ENCODE measurements around the gene CPT1C.

CPT1C gene

DNA sequence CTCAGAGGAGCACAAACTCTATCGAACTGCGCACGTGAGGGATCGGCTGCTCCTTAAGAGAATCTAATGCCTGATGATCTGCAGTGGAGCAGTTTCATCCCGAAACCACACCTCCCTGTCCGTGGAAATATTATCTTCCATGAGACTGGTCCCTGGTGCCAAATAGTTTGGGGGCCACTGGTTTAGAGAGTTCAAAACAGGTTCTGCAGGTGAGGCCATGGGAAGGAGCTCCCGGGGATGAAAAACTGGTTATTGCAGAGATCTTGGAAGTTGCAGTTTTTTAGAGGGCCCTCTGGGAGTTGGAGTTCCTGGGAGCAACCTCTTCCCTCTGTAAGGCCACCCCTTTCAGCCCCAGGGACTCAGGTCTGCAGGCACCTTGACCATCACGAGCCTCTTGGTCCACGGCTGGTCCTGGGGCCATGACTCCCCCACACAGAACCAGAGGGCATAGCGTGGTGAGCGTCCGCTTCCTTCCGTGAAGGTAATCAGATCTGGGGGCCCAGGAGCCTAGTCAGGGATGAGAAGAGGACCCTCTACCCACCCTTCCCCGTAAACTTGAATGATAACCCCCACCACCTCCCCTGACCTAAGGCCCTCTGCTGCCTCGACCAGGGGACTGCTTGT lies 30.5 kb upstream of the CPT1C start:
- Histone ChIP-seq H3K27me3 (ENCODE audit: control insufficient read depth in 5 of 5, insufficient read depth in 4 of 5, low read length in 5 of 5) (no peaks in the 10 kb centered on the region), H3K4me1 (ENCODE audit: control insufficient read depth in 5 of 5, insufficient read depth in 5 of 5, low read length in 5 of 5) (peaks cover 0 to 18% (median 16%) of the 10 kb centered on the region in 5 donors), H3K9ac (ENCODE audit: low read length in 5 of 5) (no peak overlapping the region), H3K4me3 (ENCODE audit: low read depth in 1 of 5, low read length in 5 of 5) (no peak overlapping the region), H3K36me3 (ENCODE audit: control insufficient read depth in 5 of 5, insufficient read depth in 5 of 5, low read length in 5 of 5) (peaks cover 0 to 77% (median 75%) of the 10 kb centered on the region in 5 donors), H3K9me3 (ENCODE audit: control insufficient read depth in 5 of 5, low read length in 5 of 5) (no peaks in the 10 kb centered on the region), H3K27ac (ENCODE audit: low read depth, low read length) (no peak overlapping the region)

GRCh38 chr19:49662011-49662410 lies 28.9 kb upstream of the CPT1C start:
- H3K36me3 ChIP-seq (ENCODE audit: control insufficient read depth in 5 of 5, insufficient read depth in 5 of 5, low read length in 5 of 5) = peaks cover 0 to 61% (median 59%) of the 10 kb centered on the region in 5 donors

GRCh38 chr19:49663224-49663623 lies 27.7 kb upstream of the CPT1C start:
- Histone ChIP-seq H3K27ac (ENCODE audit: low read depth, low read length) (no peak overlapping the region), H3K27me3 (ENCODE audit: control insufficient read depth in 5 of 5, insufficient read depth in 4 of 5, low read length in 5 of 5) (no peaks in the 10 kb centered on the region), H3K4me1 (ENCODE audit: control insufficient read depth in 5 of 5, insufficient read depth in 5 of 5, low read length in 5 of 5) (peaks cover 0 to 30% (median 26%) of the 10 kb centered on the region in 5 donors), H3K9me3 (ENCODE audit: control insufficient read depth in 5 of 5, low read length in 5 of 5) (no peaks in the 10 kb centered on the region), H3K9ac (ENCODE audit: low read length in 5 of 5) (peak overlapping the region in 1 of 5 donors; percentile 17), H3K36me3 (ENCODE audit: control insufficient read depth in 5 of 5, insufficient read depth in 5 of 5, low read length in 5 of 5) (peaks cover 0 to 53% (median 48%) of the 10 kb centered on the region in 5 donors), H3K4me3 (ENCODE audit: low read depth in 1 of 5, low read length in 5 of 5) (no peak overlapping the region)

More at GRCh38 chr19:49662011-49662410, 28.9 kb upstream of the CPT1C start:
- Histone ChIP-seq H3K4me1 (ENCODE audit: control insufficient read depth in 5 of 5, insufficient read depth in 5 of 5, low read length in 5 of 5) (peaks cover 0 to 30% (median 26%) of the 10 kb centered on the region in 5 donors), H3K9ac (ENCODE audit: low read length in 5 of 5) (no peak overlapping the region), H3K27ac (ENCODE audit: low read depth, low read length) (no peak overlapping the region), H3K9me3 (ENCODE audit: control insufficient read depth in 5 of 5, low read length in 5 of 5) (no peaks in the 10 kb centered on the region), H3K27me3 (ENCODE audit: control insufficient read depth in 5 of 5, insufficient read depth in 4 of 5, low read length in 5 of 5) (no peaks in the 10 kb centered on the region), H3K4me3 (ENCODE audit: low read depth in 1 of 5, low read length in 5 of 5) (no peak overlapping the region)

DNA sequence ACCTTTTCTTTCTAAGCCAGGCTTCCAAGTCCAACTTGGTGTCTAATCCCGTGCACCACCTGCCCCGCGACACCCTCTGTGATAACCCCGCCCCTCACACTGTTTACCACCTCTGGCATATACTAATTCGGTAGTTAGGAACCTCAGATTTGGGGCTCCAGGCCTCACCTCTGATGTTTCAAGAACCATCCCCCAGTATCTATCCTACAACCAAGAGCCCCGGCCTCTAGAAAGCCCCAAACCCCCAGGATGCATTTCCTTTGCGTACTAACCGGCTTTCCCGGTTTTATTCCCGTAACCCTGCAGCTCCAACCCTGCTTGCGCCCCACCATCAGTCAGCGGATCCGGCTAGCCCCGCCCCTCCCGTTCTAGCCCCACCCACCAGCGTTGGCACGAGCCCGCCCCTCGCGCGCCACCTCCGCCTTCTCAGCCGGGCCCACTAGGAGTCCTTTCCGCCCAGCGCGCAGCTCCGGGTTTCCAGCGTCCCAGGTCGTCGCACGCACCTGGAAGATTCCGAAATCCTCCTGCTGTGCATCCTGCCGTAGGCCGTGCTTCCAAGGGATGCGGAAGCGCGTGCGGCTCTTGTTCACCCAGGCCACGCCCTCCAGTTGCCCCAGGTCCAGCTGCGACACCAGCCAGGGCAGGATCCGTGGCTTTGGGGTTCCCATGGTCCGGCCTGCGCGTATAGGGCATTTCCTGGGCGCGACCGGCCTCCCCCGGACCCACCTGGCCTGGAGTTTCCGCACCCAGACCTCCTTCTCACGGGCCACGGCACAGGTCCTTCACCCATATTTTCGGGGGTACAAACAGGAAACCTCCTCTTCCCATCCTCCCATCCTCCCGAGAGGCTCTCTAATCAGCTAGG lies 26.5 kb upstream of the CPT1C start:
- peak overlapping the region; percentile 83 for H3K27ac ChIP-seq (ENCODE audit: low read depth, low read length)
- H3K4me3 ChIP-seq (ENCODE audit: low read depth in 1 of 5, low read length in 5 of 5) = peak overlapping the region; percentile 78 to 95 (median 89)
- H3K4me1 ChIP-seq (ENCODE audit: control insufficient read depth in 5 of 5, insufficient read depth in 5 of 5, low read length in 5 of 5) = peaks cover 0 to 30% (median 26%) of the 10 kb centered on the region in 5 donors
- peaks cover 0 to 41% (median 38%) of the 10 kb centered on the region in 5 donors for H3K36me3 ChIP-seq (ENCODE audit: control insufficient read depth in 5 of 5, insufficient read depth in 5 of 5, low read length in 5 of 5)
- peak overlapping the region; percentile 56 to 89 (median 83) for H3K9ac ChIP-seq (ENCODE audit: low read length in 5 of 5)
- no peaks in the 10 kb centered on the region for H3K9me3 ChIP-seq (ENCODE audit: control insufficient read depth in 5 of 5, low read length in 5 of 5)
- H3K27me3 ChIP-seq (ENCODE audit: control insufficient read depth in 5 of 5, insufficient read depth in 4 of 5, low read length in 5 of 5) = no peaks in the 10 kb centered on the region

- Histone ChIP-seq H3K9me3 (ENCODE audit: control insufficient read depth in 5 of 5, low read length in 5 of 5) (no peaks in the 10 kb centered on the region), H3K4me3 (ENCODE audit: low read depth in 1 of 5, low read length in 5 of 5) (peak overlapping the region; percentile 78 to 95 (median 89)), H3K36me3 (ENCODE audit: control insufficient read depth in 5 of 5, insufficient read depth in 5 of 5, low read length in 5 of 5) (peaks cover 0 to 35% (median 32%) of the 10 kb centered on the region in 5 donors), H3K27me3 (ENCODE audit: control insufficient read depth in 5 of 5, insufficient read depth in 4 of 5, low read length in 5 of 5) (no peaks in the 10 kb centered on the region), H3K27ac (ENCODE audit: low read depth, low read length) (peak overlapping the region; percentile 83), H3K9ac (ENCODE audit: low read length in 5 of 5) (peak overlapping the region; percentile 56 to 89 (median 83)), H3K4me1 (ENCODE audit: control insufficient read depth in 5 of 5, insufficient read depth in 5 of 5, low read length in 5 of 5) (peaks cover 0 to 30% (median 26%) of the 10 kb centered on the region in 5 donors)
Measured at GRCh38 chr19:49665036-49665350, 25.9 kb upstream of the CPT1C start.

DNA sequence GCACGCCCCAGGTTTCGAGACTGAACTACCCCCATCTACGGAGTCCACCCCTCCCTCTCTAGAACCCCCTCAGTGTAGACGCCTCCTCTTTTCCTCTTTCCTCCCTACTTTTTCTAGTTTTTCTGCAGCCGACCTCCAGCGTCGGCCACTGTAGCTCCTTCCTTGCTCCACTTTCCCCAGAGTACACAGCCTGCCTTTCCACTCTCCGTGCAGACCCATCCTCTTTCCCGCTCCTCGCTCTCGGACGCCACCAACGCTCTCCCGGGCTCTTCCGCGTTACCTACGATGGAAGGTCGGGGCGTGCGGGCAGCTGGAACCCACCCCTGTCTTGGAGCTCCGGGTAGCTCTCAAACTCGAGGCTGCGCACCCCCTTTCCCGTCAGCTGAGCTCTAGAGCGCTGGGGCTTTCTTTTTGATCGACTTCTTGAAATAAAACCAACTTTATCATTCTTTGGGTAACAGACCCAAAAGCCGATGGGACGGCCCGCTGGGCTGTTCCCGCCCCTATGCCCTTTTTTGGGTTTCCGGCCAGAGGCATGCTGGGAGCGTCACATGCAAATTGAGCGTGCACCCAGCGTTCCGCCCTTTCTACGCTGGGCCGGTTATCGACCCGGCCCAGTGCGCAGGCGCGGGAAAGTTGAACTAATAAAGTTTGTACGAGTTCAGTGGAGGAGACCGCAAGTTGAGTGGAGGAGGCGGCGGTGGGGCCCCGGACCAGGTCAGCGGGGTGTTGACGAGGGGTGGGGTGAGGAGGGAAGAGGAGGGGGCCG lies 25.4 kb upstream of the CPT1C start, which contains the start of the genes BCL2L12 and IRF3:
BCL2L12 (plus strand) TSS at position 583 of the 769 bp plus-strand sequence. CDS start 760 bp downstream, outside the sequence.
IRF3 (minus strand) TSS at position 507 of the 769 bp plus-strand sequence. CDS start 1,019 bp downstream, outside the sequence.
- Histone ChIP-seq H3K4me3 (ENCODE audit: low read depth in 1 of 5, low read length in 5 of 5) (peak within 1 kb of the TSS; percentile 78 to 95 (median 89)), H3K27ac (ENCODE audit: low read depth, low read length) (peak within 1 kb of the TSS; percentile 83), H3K36me3 (ENCODE audit: control insufficient read depth in 5 of 5, insufficient read depth in 5 of 5, low read length in 5 of 5) (peaks cover 0 to 33% (median 26%) of the 10 kb centered on the region in 5 donors), H3K27me3 (ENCODE audit: control insufficient read depth in 5 of 5, insufficient read depth in 4 of 5, low read length in 5 of 5) (no peaks in the 10 kb centered on the region), H3K9ac (ENCODE audit: low read length in 5 of 5) (peak within 1 kb of the TSS; percentile 63 to 89 (median 83)), H3K9me3 (ENCODE audit: control insufficient read depth in 5 of 5, low read length in 5 of 5) (no peaks in the 10 kb centered on the region), H3K4me1 (ENCODE audit: control insufficient read depth in 5 of 5, insufficient read depth in 5 of 5, low read length in 5 of 5) (peaks cover 0 to 30% (median 26%) of the 10 kb centered on the region in 5 donors)

DNA sequence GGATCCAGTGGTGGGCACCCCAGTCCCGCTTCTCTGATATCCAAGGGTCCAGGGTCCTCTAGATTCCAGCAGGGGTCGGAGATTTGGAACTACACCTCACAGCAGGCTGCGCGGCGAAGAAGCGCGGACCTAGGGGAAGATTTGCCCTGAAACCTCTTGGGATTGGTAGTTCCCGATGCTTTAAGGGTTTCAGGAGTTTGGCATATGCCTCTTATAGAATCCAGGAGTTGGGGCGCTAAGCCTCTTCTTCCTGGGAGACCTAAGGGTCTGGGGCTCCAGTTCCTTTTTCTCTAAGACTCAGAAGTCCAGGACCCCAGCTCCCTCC lies 24.8 kb upstream of the CPT1C start:
- Histone ChIP-seq H3K27me3 (ENCODE audit: control insufficient read depth in 5 of 5, insufficient read depth in 4 of 5, low read length in 5 of 5) (no peaks in the 10 kb centered on the region), H3K27ac (ENCODE audit: low read depth, low read length) (peak overlapping the region; percentile 83), H3K4me1 (ENCODE audit: control insufficient read depth in 5 of 5, insufficient read depth in 5 of 5, low read length in 5 of 5) (peaks cover 0 to 30% (median 26%) of the 10 kb centered on the region in 5 donors), H3K9ac (ENCODE audit: low read length in 5 of 5) (peak overlapping the region; percentile 63 to 87 (median 76)), H3K36me3 (ENCODE audit: control insufficient read depth in 5 of 5, insufficient read depth in 5 of 5, low read length in 5 of 5) (peaks cover 0 to 29% (median 22%) of the 10 kb centered on the region in 5 donors), H3K9me3 (ENCODE audit: control insufficient read depth in 5 of 5, low read length in 5 of 5) (no peaks in the 10 kb centered on the region), H3K4me3 (ENCODE audit: low read depth in 1 of 5, low read length in 5 of 5) (peak overlapping the region; percentile 60 to 89 (median 78))

GRCh38 chr19:49667473-49667872 lies 23.4 kb upstream of the CPT1C start:
- H3K9me3 ChIP-seq (ENCODE audit: control insufficient read depth in 5 of 5, low read length in 5 of 5) = no peaks in the 10 kb centered on the region
- peaks cover 0 to 15% (median 11%) of the 10 kb centered on the region in 5 donors for H3K36me3 ChIP-seq (ENCODE audit: control insufficient read depth in 5 of 5, insufficient read depth in 5 of 5, low read length in 5 of 5)
- H3K27ac ChIP-seq (ENCODE audit: low read depth, low read length) = no peak overlapping the region
- H3K27me3 ChIP-seq (ENCODE audit: control insufficient read depth in 5 of 5, insufficient read depth in 4 of 5, low read length in 5 of 5) = no peaks in the 10 kb centered on the region
- H3K9ac ChIP-seq (ENCODE audit: low read length in 5 of 5) = no peak overlapping the region
- peaks cover 0 to 34% (median 31%) of the 10 kb centered on the region in 5 donors for H3K4me1 ChIP-seq (ENCODE audit: control insufficient read depth in 5 of 5, insufficient read depth in 5 of 5, low read length in 5 of 5)
- no peak overlapping the region for H3K4me3 ChIP-seq (ENCODE audit: low read depth in 1 of 5, low read length in 5 of 5)

DNA sequence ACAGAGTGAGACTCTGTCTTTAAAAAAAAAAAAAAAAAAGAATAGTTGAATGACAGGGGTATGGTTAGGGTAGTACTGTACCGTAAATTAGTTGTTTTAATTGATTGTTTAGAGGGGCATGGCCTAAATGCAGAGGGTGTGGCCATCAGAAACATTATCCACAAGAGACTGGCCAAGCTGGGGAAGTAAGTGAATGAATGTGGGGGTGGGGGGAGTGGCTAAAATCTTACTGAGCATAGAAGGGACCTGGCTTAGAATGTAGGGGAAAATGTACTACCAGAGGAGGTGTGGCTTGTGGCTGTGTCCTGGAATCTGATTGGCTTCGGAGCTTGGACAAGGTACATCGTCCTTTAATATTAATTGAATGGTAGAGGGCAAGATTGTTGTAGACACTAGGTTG lies 21.4 kb upstream of the CPT1C start:
- Histone ChIP-seq H3K9me3 (ENCODE audit: control insufficient read depth in 5 of 5, low read length in 5 of 5) (no peaks in the 10 kb centered on the region), H3K27ac (ENCODE audit: low read depth, low read length) (no peak overlapping the region), H3K9ac (ENCODE audit: low read length in 5 of 5) (no peak overlapping the region), H3K4me1 (ENCODE audit: control insufficient read depth in 5 of 5, insufficient read depth in 5 of 5, low read length in 5 of 5) (peaks cover 0 to 25% (median 22%) of the 10 kb centered on the region in 5 donors), H3K4me3 (ENCODE audit: low read depth in 1 of 5, low read length in 5 of 5) (no peak overlapping the region), H3K36me3 (ENCODE audit: control insufficient read depth in 5 of 5, insufficient read depth in 5 of 5, low read length in 5 of 5) (peaks cover 0 to 7% (median 4%) of the 10 kb centered on the region in 5 donors), H3K27me3 (ENCODE audit: control insufficient read depth in 5 of 5, insufficient read depth in 4 of 5, low read length in 5 of 5) (no peaks in the 10 kb centered on the region)
